HS-27A (cell line): ENCODE results near the gene TCFL5.

Experiments used
- DNase-seq: peaks from one replicate; pipeline ENCODE4 v3.0.0-alpha.2; 2012; ENCODE audit warnings: low read depth, missing footprints

TCFL5 gene

GRCh38 chr20:62822239-62822787 lies 39.3 kb downstream of the TCFL5 start:
- DNase-seq = no peak

GRCh38 chr20:62821726-62822210 lies 39.9 kb downstream of the TCFL5 start:
- no peak for DNase-seq

GRCh38 chr20:62820962-62821725 lies 40.5 kb downstream of the TCFL5 start:
- DNase-seq = no peak

- no peak for DNase-seq
Observed at GRCh38 chr20:62820208-62820961, 41.2 kb downstream of the TCFL5 start.

GRCh38 chr20:62819494-62820174 lies 42.0 kb downstream of the TCFL5 start:
- no peak for DNase-seq

GRCh38 chr20:62818592-62819493 lies 42.8 kb downstream of the TCFL5 start:
- DNase-seq = no peak

- no peak for DNase-seq
Observed at GRCh38 chr20:62817975-62818591, 43.5 kb downstream of the TCFL5 start.

- DNase-seq = no peak
Observed at GRCh38 chr20:62816884-62817873, 44.4 kb downstream of the TCFL5 start, which contains the start of gene COL9A3. TSS of gene COL9A3 (plus strand) at chr20:62817050. CDS start at chr20:62817065, 15 bp downstream.

GRCh38 chr20:62816031-62816883 lies 45.4 kb downstream of the TCFL5 start:
- DNase-seq = no peak

- DNase-seq = no peak
Observed at GRCh38 chr20:62815066-62815991, 46.3 kb downstream of the TCFL5 start.

GRCh38 chr20:62814709-62815065 lies 46.9 kb downstream of the TCFL5 start:
- DNase-seq = no peak

GRCh38 chr20:62814060-62814708 lies 47.4 kb downstream of the TCFL5 start:
- no peak for DNase-seq

GRCh38 chr20:62813588-62813987 lies 48.0 kb downstream of the TCFL5 start:
- DNase-seq = no peak

GRCh38 chr20:62812907-62813200 lies 48.8 kb downstream of the TCFL5 start:
- DNase-seq = no peak

GRCh38 chr20:62812181-62812906 lies 49.3 kb downstream of the TCFL5 start:
- no peak for DNase-seq

- DNase-seq = no peak
Observed at GRCh38 chr20:62811720-62812119, 49.9 kb downstream of the TCFL5 start.

- DNase-seq = no peak
Observed at GRCh38 chr20:62811320-62811719, 50.3 kb downstream of the TCFL5 start.
